A673 (cell line): ENCODE measurements around the gene MOSMO.

Experiments used
- CTCF ChIP-seq: fragments of 300-800, 200-600 bp; sonication (generic); conservative IDR thresholded peaks from 2 replicates; pipeline ENCODE4 v1.5.1; 2017; ENCODE audit warnings: low read depth, mild to moderate bottlenecking, antibody characterized with exemption, low read length, moderate library complexity, mixed read lengths
- EZH2 ChIP-seq: fragments of 200-600 bp; sonication (generic); IDR thresholded peaks from 2 replicates; pipeline ENCODE4 v1.6.1; 2017; ENCODE audit warnings: borderline replicate concordance, low read depth, mild to moderate bottlenecking, mixed read lengths, antibody characterized with exemption, low read length; ENCODE audit not compliant: poor library complexity, severe bottlenecking

- TF ChIP-seq EZH2 = no peak
- no peak for TF ChIP-seq CTCF
Measured at GRCh38 chr16:22006636-22007035, 1.3 kb upstream of the MOSMO start.
